Vagina (tissue), 2 donors: ENCODE data around the gene ALG12.

Experiments used
- CTCF ChIP-seq, 3 experiments: fragments of 450-650 bp in 2 of 3; fragments of 200-600 bp in 1 of 3; sonication (generic) in 1 of 3; IDR thresholded peaks; one replicate each; pipeline ENCODE4 v1.5.1; 2017 to 2019; ENCODE audit warnings: antibody characterized with exemption in 3 of 3, mild to moderate bottlenecking in 2 of 3, moderate library complexity in 2 of 3
- POLR2A ChIP-seq, 2 donors: fragments of 450-650 bp; IDR thresholded peaks; one replicate each; pipeline ENCODE4 v1.6.1; 2017; ENCODE audit warnings: antibody characterized with exemption in 2 of 2, mild to moderate bottlenecking in 2 of 2, moderate library complexity in 2 of 2
- POLR2AphosphoS5 ChIP-seq, 2 donors: sonication (generic); formaldehyde crosslinking; IDR thresholded peaks; one replicate each; pipeline ENCODE4 v1.9.0; 2017; ENCODE audit warnings: antibody characterized with exemption in 2 of 2, mild to moderate bottlenecking in 2 of 2, low read depth in 1 of 2; ENCODE audit not compliant: insufficient read depth in 1 of 2

DNA sequence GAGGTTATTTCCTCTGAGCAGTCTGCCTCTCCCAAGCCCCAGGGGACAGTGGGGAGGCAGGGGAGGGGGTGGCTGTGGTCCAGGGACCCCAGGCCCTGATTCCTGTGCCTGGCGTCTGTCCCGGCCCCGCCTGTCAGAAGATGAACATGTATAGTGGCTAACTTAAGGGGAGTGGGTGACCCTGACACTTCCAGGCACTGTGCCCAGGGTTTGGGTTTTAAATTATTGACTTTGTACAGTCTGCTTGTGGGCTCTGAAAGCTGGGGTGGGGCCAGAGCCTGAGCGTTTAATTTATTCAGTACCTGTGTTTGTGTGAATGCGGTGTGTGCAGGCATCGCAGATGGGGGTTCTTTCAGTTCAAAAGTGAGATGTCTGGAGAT lies 45.4 kb upstream of the ALG12 start:
- TF ChIP-seq POLR2AphosphoS5 (IDR thresholded peaks at IDR 0.05; ENCODE audit: insufficient read depth in 1 of 2, low read depth in 1 of 2) (no peak), POLR2A (IDR thresholded peaks at IDR 0.05) (no peak), CTCF (IDR thresholded peaks at IDR 0.05) (no peak)
